ENCODE data around the gene GPR171. TPM values are rescaled to one million over a fixed set of nuclear protein-coding genes. Genes with fewer than 3 reads are reported as not detected.
A peak's percentile ranks its signal among the peaks of the same experiment; 100 is the strongest.

GPR171 gene
- total RNA-seq, 2 experiments from 2014 or later = 9.7 to 16.7 TPM

DNA sequence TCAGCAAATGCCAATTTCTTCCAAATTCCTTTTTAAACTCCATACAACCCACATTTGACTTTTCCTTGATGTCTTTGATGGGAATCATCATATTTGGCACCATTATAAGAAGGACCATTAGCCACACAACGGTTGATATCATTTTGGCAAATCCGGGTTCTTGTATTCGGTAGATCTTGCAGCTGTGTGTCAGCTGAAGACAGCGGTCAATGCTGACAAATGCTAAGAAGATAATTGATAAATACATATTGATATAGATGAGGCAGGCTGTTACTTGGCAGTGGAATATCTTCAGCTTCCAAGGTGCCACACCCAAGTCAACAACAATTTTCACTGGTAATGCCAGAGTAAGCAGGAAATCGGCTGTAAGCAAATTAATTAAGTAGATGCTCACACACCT lies 4.2 kb downstream of the GPR171 start:
- Mint-ChIP-seq H3K27me3 (no peaks in the 10 kb centered on the region), H3K36me3 (ENCODE audit: low read depth) (peaks cover 50% of the 10 kb centered on the region), H3K9me3 (no peaks in the 10 kb centered on the region), H3K4me3 (no peak overlapping the region), H3K27ac (peak overlapping the region; percentile 85), H3K4me1 (ENCODE audit: low read depth) (peaks cover 54% of the 10 kb centered on the region)
- intact Hi-C loops (cut with DNase I, micrococcal nuclease) = no loop called here
- DNase-seq (no peak), ATAC-seq (ENCODE audit: poor library complexity) (no peak)
- Histone ChIP-seq H3K4me1 (ENCODE audit: insufficient read depth, low read length) (peaks cover 22% of the 10 kb centered on the region), H3K9me3 (ENCODE audit: control insufficient read depth in 1 of 2, insufficient read depth in 1 of 2, low read length in 2 of 2) (peaks cover 0 to 9% of the 10 kb centered on the region in 2 experiments), H3K27me3 (ENCODE audit: control insufficient read depth in 1 of 2, insufficient read depth in 2 of 2, low read length in 2 of 2) (no peaks in the 10 kb centered on the region), H3K36me3 (ENCODE audit: insufficient read depth, low read length) (peaks cover 16% of the 10 kb centered on the region), H3K4me3 (ENCODE audit: low read length) (no peak overlapping the region), H3K27ac (ENCODE audit: low read depth in 1 of 2, low read length in 2 of 2) (no peak overlapping the region)
- TF ChIP-seq CTCF (IDR thresholded peaks at IDR 0.05) = no peak
- POLR2A ChIA-PET = interaction anchor here (9.0 kb wide), 1 partner anchor 15 kb away, joined by 84 read pairs; no protein-coding TSS in a partner anchor
- CTCF ChIA-PET = interaction anchor here (1.2 kb wide), 1 partner anchor 814 kb away, joined by 3 read pairs; no protein-coding TSS in a partner anchor

DNA sequence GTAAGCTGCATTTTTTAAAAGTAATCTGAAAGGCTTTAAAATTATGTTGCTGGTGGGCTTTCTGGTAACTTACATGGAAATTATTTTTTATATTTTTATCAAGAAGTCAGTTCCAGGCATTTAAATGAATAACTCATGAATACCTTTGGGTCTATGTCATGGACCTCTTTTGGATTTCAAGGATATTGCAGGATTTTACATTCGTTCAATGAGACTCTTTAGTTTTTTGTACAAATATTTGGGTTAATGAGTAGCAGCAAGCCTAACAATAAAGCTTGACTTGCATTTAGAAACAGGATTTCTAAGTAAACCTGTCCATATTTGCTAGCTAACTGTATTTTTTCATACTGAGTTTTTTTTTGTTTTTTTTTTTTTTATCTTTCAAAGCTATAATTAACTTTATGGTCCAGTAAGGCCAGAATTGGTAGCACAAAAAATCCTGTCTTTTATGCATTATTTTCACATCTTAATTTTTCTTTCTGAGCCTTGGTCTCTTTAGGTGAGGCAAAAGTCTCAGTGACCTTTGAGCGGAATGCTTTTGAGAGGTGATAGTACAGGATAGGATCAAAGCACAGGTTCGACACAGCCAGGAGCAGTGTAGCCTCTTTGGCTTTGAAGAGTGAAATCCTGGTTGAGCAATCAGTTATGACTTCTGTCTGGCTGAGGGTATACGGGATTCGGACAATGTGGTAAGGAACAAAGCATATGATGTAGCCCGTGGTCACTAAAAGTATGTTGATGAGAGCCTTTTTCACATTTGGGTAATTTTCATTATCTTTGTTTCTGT lies 4.8 kb downstream of the GPR171 start:
- Histone ChIP-seq H3K4me1 (ENCODE audit: insufficient read depth, low read length) (peaks cover 22% of the 10 kb centered on the region), H3K9me3 (ENCODE audit: control insufficient read depth in 1 of 2, insufficient read depth in 1 of 2, low read length in 2 of 2) (peaks cover 0 to 9% of the 10 kb centered on the region in 2 experiments), H3K27me3 (ENCODE audit: control insufficient read depth in 1 of 2, insufficient read depth in 2 of 2, low read length in 2 of 2) (no peaks in the 10 kb centered on the region), H3K27ac (ENCODE audit: low read depth in 1 of 2, low read length in 2 of 2) (no peak overlapping the region), H3K36me3 (ENCODE audit: insufficient read depth, low read length) (peaks cover 16% of the 10 kb centered on the region), H3K4me3 (ENCODE audit: low read length) (no peak overlapping the region)
- Mint-ChIP-seq H3K4me1 (ENCODE audit: low read depth) (peaks cover 50% of the 10 kb centered on the region), H3K27ac (peak overlapping the region; percentile 85), H3K27me3 (no peaks in the 10 kb centered on the region), H3K9me3 (no peaks in the 10 kb centered on the region), H3K4me3 (no peak overlapping the region), H3K36me3 (ENCODE audit: low read depth) (peaks cover 49% of the 10 kb centered on the region)
- intact Hi-C loops (cut with DNase I, micrococcal nuclease) = no loop called here
- DNase-seq (no peak), ATAC-seq (ENCODE audit: poor library complexity) (no peak)
- POLR2A ChIA-PET = interaction anchor here (9.0 kb wide), 1 partner anchor 14 kb away, joined by 84 read pairs; no protein-coding TSS in a partner anchor
- TF ChIP-seq CTCF (IDR thresholded peaks at IDR 0.05) = no peak
- CTCF ChIA-PET = interaction anchor here (1.2 kb wide), 1 partner anchor 813 kb away, joined by 3 read pairs; no protein-coding TSS in a partner anchor

DNA sequence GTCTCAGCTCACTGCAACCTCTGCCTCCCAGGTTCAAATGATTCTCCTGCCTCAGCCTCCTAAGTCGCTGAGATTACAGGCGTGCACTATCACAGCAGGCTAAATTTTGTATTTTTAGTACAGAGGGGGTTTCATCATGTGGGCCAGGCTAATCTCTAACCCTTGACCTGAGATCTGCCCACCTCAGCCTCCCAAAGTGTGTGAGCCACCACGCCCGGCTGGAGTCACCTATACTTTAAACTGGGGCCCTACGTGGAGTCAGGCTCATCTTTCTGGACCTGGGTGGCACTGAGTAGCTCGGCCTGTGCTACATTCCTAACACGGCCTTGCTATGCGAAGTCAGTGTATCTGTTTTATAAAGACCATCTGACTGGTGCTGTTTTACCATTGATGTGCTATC lies 5.8 kb downstream of the GPR171 start:
- Histone ChIP-seq H3K36me3 (ENCODE audit: insufficient read depth, low read length) (peaks cover 16% of the 10 kb centered on the region), H3K27me3 (ENCODE audit: control insufficient read depth in 1 of 2, insufficient read depth in 2 of 2, low read length in 2 of 2) (no peaks in the 10 kb centered on the region), H3K27ac (ENCODE audit: low read depth in 1 of 2, low read length in 2 of 2) (no peak overlapping the region), H3K9me3 (ENCODE audit: control insufficient read depth in 1 of 2, insufficient read depth in 1 of 2, low read length in 2 of 2) (peaks cover 0 to 9% of the 10 kb centered on the region in 2 experiments), H3K4me1 (ENCODE audit: insufficient read depth, low read length) (peaks cover 19% of the 10 kb centered on the region), H3K4me3 (ENCODE audit: low read length) (no peak overlapping the region)
- Mint-ChIP-seq H3K4me3 (no peak overlapping the region), H3K9me3 (no peaks in the 10 kb centered on the region), H3K27ac (no peak overlapping the region), H3K36me3 (ENCODE audit: low read depth) (peaks cover 41% of the 10 kb centered on the region), H3K27me3 (no peaks in the 10 kb centered on the region), H3K4me1 (ENCODE audit: low read depth) (peaks cover 43% of the 10 kb centered on the region)
- ATAC-seq (ENCODE audit: poor library complexity) = no peak
- CTCF ChIA-PET = interaction anchor here (1.6 kb wide), 1 partner anchor 31 kb away, joined by 4 read pairs; no protein-coding TSS in a partner anchor
- no peak for TF ChIP-seq CTCF (IDR thresholded peaks at IDR 0.05)
- DNase-seq = no peak
- intact Hi-C loops (cut with DNase I, micrococcal nuclease) = no loop called here
- POLR2A ChIA-PET = interaction anchor here (9.0 kb wide), 1 partner anchor 13 kb away, joined by 84 read pairs; no protein-coding TSS in a partner anchor

Measured in CD4-positive, alpha-beta T cell (primary cell).